Peyer's patch (tissue), 4 donors: ENCODE data around the gene STOM. TPM values are rescaled to one million over a fixed set of nuclear protein-coding genes. Genes with fewer than 3 reads are reported as not detected.

Experiments
- DNase-seq, 3 donors: peaks; one replicate each; pipeline ENCODE4 v3.0.0-alpha.2; 2017 to 2019
- H3K27ac ChIP-seq, 4 donors: fragments of 200-600 bp; sonication (generic); one replicate each; pipeline ENCODE4 v1.5.1; 2016 to 2019
- H3K27me3 ChIP-seq, 2 donors: fragments of 200-600 bp; sonication (generic); one replicate each; pipeline ENCODE4 v1.5.1; 2019
- H3K36me3 ChIP-seq, 3 donors: fragments of 200-600 bp; sonication (generic); one replicate each; pipeline ENCODE4 v1.5.1; 2016 to 2019
- H3K4me1 ChIP-seq, 4 donors: fragments of 200-600 bp; sonication (generic); one replicate each; pipeline ENCODE4 v1.5.1; 2016 to 2019
- H3K4me3 ChIP-seq, 4 donors: fragments of 200-600 bp; sonication (generic); 1 replicate in 3 of 4; 2 replicates in 1 of 4; pipeline ENCODE4 v1.5.1; 2016 to 2019; ENCODE audit warnings: mild to moderate bottlenecking in 1 of 4
- H3K9me3 ChIP-seq, 4 donors: fragments of 200-600 bp; sonication (generic); one replicate each; pipeline ENCODE4 v1.5.1; 2016 to 2019; ENCODE audit warnings: mild to moderate bottlenecking in 1 of 4
- POLR2A ChIP-seq, 2 donors: fragments of 450-650 bp; IDR thresholded peaks; one replicate each; pipeline ENCODE4 v1.5.1; 2017; ENCODE audit warnings: antibody characterized with exemption in 2 of 2, mild to moderate bottlenecking in 2 of 2, moderate library complexity in 2 of 2
- total RNA-seq, 4 donors: library from RNA; depleted of rRNA; stranded (reverse); fragments of >200 nt; gene quantifications; one replicate each; pipeline ENCODE4 v1.1.0, GENCODE V29; 2016
- TF ChIP-seq, protein P1 (sequence below), 6 experiments: fragments of 450-650 bp in 4 of 6; fragments of 200-600 bp in 2 of 6; sonication (generic) in 1 of 6; IDR thresholded peaks; one replicate each; pipeline ENCODE4 v1.5.1; 2017 to 2019; ENCODE audit warnings: antibody characterized with exemption in 6 of 6, mild to moderate bottlenecking in 3 of 6, moderate library complexity in 1 of 6

Gene STOM
- total RNA-seq, 4 donors from 2014 or later, result 30.5 to 60.1 (median 47.2) TPM

DNA sequence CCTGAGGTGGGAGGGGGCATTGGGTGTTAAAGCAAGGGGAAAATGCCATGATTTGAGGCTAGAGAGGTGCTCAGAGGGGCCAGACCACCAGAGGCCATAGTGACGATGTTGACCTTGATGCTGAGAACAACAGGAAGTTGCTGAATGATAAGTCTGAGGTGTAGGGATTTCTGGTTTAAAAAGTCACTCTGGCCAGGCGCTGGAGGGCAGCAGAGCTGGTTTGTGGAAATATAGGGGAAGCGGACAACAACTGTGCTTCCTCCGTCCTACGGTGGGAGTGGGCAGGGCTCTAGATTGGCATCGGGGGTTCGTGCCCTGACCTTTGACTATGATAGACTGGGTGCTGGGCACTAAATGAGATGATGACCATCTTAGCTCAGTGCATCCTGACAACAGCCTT lies 44.7 kb downstream of the STOM start:
- peaks cover 0 to 28% (median 2%) of the 10 kb centered on the region in 4 donors for H3K4me1 ChIP-seq
- no peaks in the 10 kb centered on the region for H3K27me3 ChIP-seq
- H3K36me3 ChIP-seq, result peaks cover 0 to 85% (median 0%) of the 10 kb centered on the region in 3 donors
- peak overlapping the region; percentile 27 to 83 (median 70) for H3K27ac ChIP-seq
- TF ChIP-seq, protein P1, sequence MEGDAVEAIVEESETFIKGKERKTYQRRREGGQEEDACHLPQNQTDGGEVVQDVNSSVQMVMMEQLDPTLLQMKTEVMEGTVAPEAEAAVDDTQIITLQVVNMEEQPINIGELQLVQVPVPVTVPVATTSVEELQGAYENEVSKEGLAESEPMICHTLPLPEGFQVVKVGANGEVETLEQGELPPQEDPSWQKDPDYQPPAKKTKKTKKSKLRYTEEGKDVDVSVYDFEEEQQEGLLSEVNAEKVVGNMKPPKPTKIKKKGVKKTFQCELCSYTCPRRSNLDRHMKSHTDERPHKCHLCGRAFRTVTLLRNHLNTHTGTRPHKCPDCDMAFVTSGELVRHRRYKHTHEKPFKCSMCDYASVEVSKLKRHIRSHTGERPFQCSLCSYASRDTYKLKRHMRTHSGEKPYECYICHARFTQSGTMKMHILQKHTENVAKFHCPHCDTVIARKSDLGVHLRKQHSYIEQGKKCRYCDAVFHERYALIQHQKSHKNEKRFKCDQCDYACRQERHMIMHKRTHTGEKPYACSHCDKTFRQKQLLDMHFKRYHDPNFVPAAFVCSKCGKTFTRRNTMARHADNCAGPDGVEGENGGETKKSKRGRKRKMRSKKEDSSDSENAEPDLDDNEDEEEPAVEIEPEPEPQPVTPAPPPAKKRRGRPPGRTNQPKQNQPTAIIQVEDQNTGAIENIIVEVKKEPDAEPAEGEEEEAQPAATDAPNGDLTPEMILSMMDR (IDR thresholded peaks at IDR 0.05), result no peak
- no peak for TF ChIP-seq POLR2A (IDR thresholded peaks at IDR 0.05)
- H3K4me3 ChIP-seq, result no peak overlapping the region
- H3K9me3 ChIP-seq, result no peaks in the 10 kb centered on the region
- DNase-seq, result no peak

DNA sequence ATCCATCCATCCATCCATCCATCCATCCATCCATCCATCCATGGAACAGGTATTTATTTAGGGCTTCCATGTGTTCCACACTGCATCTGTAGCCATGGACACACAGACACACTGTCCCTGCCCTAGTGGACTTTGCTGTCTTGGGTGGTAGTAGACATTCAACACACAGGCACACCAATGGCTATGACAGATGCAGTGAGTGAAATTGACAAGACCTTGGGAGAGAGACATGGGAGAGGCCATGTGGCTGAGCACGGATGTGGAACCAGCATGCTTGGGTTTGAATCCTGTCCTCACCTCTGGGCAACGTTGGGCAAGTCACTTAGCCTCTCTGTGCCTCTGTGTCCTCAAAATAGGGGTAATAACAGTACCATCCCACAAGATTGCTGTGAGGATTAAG lies 45.3 kb downstream of the STOM start:
- DNase-seq, result no peak
- no peaks in the 10 kb centered on the region for H3K9me3 ChIP-seq
- H3K27ac ChIP-seq, result peak overlapping the region; percentile 27 to 83 (median 70)
- peaks cover 0 to 82% (median 0%) of the 10 kb centered on the region in 3 donors for H3K36me3 ChIP-seq
- peaks cover 0 to 30% (median 2%) of the 10 kb centered on the region in 4 donors for H3K4me1 ChIP-seq
- no peaks in the 10 kb centered on the region for H3K27me3 ChIP-seq
- no peak overlapping the region for H3K4me3 ChIP-seq
- TF ChIP-seq POLR2A (IDR thresholded peaks at IDR 0.05), result no peak
- TF ChIP-seq, protein P1 (IDR thresholded peaks at IDR 0.05), result no peak

DNA sequence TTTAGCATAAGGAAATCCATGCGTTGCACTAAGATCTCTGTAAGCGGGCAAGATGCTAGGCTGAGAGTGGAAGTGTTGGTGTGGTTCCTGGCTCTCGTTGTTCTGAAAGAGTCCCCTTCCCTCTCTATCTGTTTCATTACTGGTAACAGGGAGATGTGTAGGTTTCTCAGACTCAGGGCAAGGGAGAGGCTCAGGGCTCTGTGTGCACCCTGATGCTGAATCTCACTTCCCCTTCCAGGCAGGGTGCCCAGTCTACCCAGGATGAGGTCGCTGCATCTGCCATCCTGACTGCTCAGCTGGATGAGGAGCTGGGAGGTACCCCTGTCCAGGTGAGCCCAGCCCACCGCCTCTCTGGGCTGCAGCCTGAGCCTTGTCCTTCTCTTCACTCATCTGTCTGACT lies 45.7 kb downstream of the STOM start:
- Histone ChIP-seq H3K4me3 (no peak overlapping the region), H3K27me3 (no peaks in the 10 kb centered on the region)
- DNase-seq, result no peak

DNA sequence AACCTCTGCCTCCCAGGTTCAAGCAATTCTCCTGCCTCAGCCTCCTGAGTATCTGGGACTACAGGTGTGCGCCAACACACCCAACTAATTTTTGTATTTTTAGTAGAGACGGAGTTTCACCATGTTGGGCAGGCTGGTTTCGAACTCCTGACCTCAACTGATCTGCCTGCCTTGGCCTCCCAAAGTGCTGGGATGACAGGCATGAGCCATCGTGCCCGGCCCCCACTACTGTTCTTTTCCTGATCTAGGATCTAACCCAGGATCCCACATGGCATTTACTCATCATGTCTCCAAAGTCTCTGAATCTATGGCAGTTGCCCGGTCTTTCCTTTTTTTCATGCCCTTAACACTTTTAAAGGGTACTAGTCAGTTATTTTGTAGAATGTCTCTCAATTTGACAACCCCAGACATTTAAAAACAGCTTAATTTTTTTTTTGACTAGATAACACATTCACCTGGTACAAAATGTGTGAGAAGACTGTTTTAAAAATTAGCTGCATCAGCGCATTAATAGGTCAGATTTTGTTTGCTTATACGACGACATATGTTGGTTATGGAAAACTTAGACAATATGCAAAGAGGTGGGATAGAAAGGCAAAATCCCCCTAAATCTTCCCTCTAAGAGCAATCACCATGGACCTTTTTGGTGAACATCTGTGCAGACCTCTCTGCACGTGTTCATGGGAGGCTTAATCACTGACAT lies 46.5 kb downstream of the STOM start:
- Histone ChIP-seq H3K36me3 (peaks cover 0 to 80% (median 0%) of the 10 kb centered on the region in 3 donors), H3K4me1 (peaks cover 0 to 30% (median 2%) of the 10 kb centered on the region in 4 donors), H3K27me3 (no peaks in the 10 kb centered on the region), H3K4me3 (no peak overlapping the region), H3K9me3 (no peaks in the 10 kb centered on the region), H3K27ac (peak overlapping the region in 1 of 4 donors; percentile 77)
- DNase-seq, result no peak
- TF ChIP-seq POLR2A (IDR thresholded peaks at IDR 0.05), result no peak
- TF ChIP-seq, protein P1 (IDR thresholded peaks at IDR 0.05), result no peak

More for the DNA sequence above, 45.7 kb downstream of the STOM start:
- TF ChIP-seq, protein P1 (IDR thresholded peaks at IDR 0.05), result no peak
- no peak for TF ChIP-seq POLR2A (IDR thresholded peaks at IDR 0.05)
- H3K9me3 ChIP-seq, result no peaks in the 10 kb centered on the region
- H3K27ac ChIP-seq, result peak overlapping the region in 3 of 4 donors; percentile 26 to 83 (median 27)
- peaks cover 0 to 80% (median 0%) of the 10 kb centered on the region in 3 donors for H3K36me3 ChIP-seq
- H3K4me1 ChIP-seq, result peaks cover 0 to 30% (median 2%) of the 10 kb centered on the region in 4 donors

DNA sequence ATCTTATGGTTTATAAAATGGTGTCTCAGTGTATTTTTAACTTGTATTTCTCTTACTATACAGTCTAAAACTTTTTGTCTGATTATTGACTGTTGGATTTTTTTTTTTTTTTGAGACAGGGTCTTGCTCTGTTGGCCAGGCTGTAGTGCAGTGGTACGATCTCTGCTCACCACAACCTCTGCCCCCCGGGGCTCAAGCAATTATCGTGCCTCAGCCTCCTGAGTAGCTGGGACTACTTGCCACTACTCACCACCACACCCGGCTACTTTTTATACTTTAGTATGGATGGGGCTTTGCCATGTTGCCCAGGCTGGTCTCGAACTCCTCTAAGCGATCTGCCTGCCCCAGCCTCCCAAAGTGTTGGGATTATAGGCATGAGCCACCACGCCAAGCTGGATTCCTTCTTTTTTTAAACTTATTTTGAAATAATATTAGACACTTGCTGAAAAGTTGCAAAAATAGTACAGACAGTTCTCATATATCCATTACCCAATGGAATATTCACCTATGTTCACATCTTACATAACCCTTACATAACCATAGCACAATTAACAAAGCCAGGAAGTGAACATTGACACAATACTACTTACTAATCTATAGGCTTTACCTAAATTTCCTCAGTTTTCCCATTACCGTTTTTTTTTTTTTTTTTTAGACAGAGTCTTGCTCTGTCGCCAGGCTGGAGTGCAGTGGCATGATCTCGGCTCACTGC lies 47.2 kb downstream of the STOM start:
- Histone ChIP-seq H3K27me3 (no peaks in the 10 kb centered on the region), H3K4me1 (peaks cover 0 to 30% (median 2%) of the 10 kb centered on the region in 4 donors), H3K9me3 (no peaks in the 10 kb centered on the region), H3K36me3 (peaks cover 0 to 80% (median 0%) of the 10 kb centered on the region in 3 donors), H3K27ac (peak overlapping the region in 3 of 4 donors; percentile 2 to 77 (median 19)), H3K4me3 (no peak overlapping the region)
- no peak for DNase-seq
- no peak for TF ChIP-seq POLR2A (IDR thresholded peaks at IDR 0.05)
- TF ChIP-seq, protein P1 (IDR thresholded peaks at IDR 0.05), result no peak
